SKM-1 treated with dmso at 0.1 percent for 144 hours (cell line): ENCODE measurements around the gene BCL2L11.

Experiments
- DNase-seq: peaks from one replicate; lab custom pipeline; 2025; ENCODE audit not compliant: unreplicated experiment; lab: John Stamatoyannopoulos, UW

The BCL2L11 gene

DNA sequence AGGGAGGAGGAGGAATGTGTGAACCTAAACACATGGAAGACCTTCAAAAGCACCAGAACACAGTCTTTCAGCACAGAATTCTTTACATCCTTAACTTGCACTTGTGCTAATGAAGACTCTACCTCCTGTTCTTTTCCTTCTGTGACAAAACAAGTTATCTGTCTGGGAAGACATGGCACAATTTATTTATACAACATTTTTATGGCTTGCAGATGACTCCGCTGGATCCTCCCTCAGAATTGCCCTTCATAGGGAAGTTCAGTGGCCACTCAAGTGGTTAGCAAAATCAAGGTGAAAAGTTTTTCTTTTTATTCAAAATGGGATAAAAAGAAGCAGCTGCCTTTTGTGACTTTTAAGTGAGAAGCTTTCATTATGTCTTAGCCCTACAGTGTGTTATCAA is 21.4 kb downstream of the BCL2L11 start:
- no peak for DNase-seq

DNA sequence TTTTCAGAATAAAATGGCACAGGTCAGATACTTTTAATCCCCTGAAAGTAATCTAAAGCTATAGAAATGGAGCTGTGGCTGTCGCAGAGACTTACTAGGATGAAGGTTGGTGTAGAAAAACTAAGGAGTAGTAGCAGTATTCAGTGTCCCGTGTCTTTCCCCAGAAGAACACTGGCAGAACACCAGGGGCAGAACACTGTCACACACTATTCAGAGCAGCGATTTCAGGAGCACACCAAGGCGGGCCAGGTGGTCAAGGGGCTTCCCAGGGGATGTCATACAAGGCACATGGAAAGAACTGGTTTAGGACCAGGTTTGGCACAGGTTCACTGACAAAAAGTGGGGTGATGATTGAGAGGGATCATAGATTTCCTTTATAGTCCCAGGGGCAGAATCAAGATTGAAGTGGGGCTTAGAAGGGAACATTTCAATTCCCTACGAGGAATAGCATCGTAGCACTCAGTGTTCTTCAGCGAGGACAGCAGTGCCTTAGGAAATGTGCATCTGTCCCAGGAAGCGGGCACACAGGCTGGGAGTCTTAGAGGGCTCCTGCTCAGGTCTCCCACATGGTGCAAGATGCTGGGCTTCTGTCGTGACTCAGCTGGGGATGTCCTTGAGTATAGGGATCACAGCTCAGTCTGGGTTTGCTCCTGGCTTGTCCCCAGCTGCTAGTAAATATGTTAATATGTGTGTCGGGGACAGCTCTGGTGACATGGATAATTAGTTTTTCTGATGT is 22.6 kb downstream of the BCL2L11 start:
- no peak for DNase-seq

DNA sequence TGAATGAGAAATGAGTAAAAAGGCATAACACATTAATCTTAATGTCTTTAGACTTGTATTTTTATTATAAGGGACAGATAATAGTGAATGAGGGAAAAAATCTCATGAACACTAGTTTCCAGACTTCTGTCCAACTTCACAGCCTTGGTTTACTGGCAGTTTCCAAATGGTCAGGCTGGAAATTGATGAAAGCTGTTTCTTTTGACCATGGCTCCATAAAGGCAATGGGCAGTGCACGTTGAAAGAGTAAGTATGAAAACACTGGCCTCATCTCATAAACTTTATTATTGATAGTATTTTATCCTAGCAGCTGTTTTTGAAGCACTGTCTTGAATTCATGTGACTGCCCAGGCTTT is 23.1 kb downstream of the BCL2L11 start:
- no peak for DNase-seq

DNA sequence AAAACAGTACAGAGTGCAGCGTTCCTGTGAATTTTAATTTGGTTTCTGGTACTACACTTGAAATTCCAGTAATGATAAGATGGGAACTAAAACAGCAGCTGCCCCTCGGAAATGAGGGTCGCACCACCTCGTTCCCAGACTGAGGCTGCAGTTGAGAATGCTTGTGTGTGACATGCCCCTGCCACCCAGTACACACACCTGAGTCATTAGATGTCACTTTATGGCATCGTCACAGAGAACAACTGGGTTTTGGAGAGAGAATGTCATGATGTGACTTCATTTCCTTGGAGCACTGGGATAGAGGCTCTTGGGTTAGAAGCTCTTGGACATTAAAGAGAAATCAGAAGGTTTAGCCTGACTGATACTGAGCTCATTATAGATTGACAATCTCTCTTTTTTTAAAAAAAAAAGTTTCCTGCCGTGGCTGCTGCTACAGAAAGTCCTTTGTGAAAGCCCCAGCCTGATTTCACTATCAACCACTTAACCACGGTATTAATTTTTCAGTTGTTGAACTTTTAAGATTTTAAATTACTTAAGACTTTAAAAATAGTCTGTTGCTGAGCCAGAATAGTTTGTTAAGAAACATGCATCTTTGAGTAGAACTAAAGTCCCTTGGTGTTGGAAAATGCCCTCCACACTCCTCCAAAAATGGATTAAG is 24.5 kb downstream of the BCL2L11 start:
- DNase-seq = no peak

DNA sequence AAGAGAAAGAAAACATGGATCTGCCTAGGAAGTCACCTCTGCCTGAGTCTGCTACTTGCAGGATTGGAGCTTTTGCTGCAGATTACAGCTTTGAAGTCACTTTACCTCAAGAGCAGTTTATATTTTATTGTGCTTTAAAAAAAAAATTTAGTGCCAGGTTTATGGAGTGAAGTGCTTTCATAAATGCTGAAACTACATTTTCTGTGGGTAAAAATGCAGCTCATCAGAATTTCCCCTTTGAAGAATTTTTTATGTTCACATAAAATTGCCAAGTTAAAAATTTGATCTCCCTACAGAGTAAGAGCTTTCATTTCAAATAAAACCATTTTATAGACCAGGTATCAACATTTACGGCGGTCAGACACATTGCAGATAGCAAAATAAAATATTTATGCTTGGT is 25.2 kb downstream of the BCL2L11 start:
- DNase-seq = no peak

DNA sequence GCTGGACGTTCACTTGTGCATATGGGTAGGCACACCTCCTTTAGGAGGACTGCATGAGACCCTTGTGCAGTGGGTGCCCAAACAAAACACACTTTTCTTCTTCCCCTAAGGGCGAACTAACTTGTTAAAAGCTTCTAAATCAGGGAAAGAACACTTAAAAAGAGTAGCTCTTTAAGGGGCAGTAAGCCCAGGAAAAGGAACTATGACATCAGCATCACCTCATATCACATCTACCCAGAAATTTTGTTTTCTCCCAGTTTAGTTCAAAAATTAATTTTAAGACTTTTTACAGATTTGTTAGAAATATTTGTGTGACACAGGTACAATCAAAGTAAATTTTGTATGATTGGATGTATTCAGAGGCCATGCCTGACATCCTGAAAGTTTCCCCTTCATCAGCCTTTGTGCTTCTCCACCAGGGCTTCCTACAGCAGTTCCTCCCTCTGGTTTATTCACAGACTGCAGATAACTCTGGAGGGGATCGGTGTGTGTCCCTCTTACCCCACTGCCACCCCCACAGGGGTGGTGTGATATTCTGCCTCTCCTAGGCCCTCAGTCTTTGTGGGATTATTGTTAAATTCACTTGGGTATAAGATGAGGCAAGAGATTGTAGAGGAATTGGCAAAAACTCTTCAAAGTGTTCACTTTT is 27.6 kb downstream of the BCL2L11 start:
- DNase-seq = no peak

DNA sequence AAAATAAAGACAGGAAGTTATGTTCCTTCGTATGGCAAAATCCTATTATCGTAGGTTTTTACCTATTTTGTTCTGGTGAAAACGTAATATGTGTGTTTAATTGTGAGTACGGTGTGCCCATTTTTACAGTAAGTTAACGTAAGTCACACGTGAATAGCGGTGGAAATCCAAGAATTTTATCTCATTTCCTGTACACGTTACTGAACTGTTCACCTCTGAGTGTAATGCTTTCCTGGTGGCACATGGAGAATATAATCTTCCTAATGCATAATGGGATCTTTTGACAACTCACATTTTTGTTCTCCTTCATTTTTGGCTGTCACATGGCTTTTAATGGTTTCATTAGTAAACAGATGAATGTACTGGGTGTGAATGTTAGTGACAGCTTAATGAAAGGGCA is 28.2 kb downstream of the BCL2L11 start:
- DNase-seq = no peak

DNA sequence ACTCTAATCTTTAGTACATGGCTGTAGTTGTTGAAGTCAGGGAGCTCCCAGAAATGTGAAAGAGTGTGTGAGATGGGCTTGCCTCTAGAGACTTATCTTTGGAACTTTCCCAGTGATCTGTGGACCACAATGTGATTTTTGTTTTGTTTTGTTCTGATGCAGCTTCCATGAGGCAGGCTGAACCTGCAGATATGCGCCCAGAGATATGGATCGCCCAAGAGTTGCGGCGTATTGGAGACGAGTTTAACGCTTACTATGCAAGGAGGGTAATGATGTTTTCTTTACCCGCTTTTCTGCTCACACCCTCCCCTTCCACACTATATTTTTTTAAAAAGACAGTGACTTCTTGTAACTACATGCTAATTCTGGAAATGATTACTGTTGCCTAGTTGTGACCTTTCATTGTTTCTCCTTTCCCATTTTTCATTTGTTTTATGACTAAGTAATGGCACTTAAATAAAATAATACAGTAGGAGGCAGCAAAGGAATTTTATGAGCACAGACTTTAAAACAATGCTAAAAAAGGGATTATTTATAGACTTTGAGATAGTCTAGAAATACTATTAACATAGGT is 29.3 kb downstream of the BCL2L11 start:
- no peak for DNase-seq

DNA sequence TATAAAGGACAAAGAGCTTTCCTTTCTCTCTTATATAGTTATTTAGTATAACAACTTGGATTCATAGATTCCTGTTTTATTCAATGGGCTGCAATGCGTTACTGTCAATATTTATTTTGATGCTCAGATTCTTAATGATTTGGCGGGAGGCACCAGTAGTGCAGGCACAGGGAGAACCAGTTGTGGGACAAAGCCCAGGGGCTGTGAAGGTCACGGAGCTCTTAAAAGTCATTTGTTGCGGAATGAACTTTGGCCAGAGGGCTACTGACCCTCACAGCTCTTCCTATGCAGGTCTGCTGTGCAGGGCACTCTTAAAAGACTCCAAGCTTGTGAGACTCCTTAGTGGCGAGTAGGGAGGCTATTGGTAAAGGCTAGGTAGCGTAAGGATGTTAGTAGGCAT is 34.0 kb downstream of the BCL2L11 start:
- no peak for DNase-seq

DNA sequence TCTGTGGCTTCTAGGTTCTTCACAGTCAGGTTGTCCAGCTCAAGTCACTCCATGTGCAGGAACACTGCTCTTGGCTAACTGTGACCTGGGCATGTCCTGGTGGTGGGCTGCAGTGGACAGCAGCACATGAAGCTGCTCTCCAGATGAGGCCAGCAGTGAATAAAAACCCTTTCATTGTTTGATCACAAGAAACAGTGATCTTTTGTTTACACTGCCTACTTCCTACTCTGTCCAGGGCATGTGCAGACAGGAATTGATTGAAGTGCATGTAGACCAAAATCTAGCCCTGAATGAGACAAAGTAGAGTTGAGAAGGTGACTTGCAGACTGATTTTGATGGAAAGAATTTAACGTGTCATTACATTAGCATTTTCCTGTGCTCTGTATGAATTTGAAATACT is 34.9 kb downstream of the BCL2L11 start:
- no peak for DNase-seq

DNA sequence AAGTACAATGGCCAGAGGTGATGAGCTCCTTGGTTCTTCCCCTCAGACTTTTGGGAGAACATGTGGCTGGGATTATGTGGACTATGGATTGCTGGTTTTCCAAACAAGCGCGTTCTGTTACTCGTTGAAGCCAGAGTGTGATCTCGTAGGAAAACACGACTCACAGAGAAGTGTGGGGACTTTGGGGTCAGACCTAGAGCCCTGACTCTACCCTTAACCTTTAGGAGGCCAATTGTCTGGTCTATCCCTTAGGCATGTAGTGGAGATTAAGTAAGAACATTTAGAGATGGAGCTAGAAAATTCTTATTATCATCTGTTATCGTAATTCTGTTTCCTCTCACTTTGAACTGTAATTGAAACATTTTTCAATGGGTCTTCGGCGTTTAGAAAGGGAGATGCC is 35.8 kb downstream of the BCL2L11 start:
- DNase-seq = no peak

DNA sequence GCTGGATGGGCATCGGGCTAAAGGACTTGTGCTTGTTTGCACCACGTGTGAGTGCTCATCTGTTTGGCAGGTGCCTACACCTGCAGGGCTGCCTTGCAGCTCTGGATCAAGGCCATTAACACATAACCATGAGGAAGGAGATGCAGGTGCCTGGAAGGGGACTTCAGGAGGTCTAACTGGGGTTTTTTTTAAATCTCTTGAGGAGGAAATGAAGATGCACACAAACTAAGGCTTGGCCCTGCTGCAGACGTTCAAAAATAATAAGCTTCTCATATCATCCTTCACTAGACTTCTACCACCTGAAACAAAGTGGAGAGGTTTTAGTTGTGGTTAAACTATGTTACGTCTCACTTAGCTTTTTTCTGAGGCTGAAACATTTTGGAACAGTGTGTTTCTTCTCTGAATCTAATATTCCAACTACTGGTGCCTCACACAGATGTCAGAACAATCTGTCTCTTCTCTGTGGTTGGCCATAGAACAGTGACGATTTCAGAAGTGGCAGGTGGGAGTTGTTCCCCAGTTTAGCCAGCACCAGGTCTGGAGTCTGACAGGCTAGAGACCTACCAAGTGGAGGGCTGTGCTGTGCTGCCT is 36.5 kb downstream of the BCL2L11 start:
- DNase-seq = no peak

DNA sequence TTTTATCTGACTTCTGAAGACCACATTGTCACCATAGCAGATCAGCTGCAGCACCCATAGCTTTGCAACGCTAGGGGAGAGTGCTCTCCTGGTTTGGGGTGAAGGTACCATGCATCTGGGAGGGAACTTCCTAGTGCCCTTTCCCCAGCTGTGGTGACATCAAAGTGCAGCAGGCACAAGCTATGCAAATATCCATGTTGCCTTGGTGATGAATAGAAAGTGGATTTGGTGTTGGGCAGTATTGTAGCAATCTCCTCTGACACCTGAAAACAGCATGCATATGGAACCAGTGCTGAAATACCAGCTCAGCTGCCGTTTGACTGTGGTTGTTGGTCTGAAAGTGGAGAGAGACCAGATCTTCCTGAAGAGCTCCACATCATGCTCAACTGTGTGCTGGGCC is 37.1 kb downstream of the BCL2L11 start:
- no peak for DNase-seq

DNA sequence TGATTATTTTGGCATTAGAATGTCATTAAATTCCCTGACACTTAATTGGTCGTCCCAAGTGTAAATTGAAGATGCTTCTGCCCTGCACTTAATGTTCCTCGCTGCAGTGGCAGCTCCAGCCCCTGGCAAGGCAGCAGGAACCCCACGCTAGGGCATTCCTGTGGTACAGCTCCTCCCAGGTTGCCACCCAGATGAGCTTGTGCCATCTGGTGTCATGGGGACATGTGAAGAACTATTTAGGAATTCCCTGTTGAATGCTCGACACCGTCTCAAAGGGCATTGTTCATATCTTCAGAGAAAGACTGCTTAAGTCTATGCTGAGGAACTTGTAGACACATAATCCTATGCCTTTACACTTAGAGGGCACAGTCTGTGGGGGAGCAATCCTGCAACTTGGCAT is 38.9 kb downstream of the BCL2L11 start:
- DNase-seq = no peak

DNA sequence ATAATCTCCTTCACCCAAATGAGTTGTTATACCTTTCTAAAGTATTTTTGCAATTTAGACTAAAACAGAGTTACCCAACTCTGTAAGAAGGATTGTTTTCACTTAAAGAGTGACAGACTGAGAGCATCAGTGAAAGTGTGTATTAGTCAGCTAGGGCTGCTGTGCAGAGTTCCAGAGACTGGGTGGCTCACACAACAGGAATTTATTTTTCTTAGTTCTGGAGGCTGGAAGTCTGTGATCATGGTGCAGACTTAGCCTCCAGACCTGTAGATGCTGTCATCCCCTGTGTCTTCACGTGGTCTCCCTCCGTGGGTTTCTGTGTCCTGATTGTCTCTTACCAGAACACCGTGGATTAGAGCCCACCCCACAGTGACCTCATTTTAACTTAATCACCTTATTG is 40.0 kb downstream of the BCL2L11 start:
- no peak for DNase-seq

DNA sequence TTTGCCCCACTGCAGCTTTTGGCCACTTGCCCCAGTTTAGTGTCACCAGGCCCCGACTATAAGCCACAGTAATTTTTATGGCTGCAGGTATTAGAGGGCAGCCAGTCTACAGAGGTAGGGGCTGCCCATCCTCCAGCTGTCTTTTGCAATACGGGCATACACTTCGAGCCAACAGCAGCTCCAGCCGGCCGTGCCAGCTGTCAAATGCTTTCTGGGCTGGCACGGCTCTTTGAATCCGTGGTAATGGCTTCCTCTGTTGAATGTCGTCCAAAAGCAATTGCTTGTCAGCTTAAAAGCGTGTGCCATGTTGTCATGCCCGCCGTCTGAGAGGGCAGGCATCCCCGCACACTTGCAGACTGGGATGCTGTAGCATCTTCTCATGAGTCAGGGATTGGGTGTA is 41.3 kb downstream of the BCL2L11 start:
- DNase-seq = no peak

DNA sequence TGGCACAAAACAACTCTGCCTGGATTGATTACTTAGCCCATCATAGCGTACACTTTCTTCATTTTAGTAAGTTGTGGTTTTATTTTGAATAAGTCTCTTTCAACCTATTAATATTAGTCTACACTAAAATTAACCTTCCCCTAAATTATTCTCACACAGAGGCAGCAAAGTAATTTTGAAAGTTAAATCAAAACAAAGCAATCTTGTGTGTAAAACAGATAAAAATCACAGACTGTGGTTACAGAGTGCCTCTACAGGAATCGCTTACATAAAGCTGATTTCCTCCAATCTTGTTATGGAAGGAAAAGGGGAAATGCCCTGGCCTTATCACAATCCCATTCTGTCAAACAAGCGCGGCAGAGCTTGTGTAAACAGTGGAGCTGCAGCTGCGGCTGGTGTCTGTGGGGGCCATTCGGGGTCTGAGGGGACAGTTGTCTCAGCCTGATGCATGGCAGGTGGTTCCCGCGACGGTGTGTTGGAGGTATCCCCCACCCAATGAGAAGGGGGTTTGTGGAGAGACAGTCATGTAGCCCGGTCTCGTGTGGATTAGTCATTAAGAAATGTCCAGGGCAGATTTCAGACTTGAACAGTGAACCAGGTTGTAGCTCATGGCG is 42.1 kb downstream of the BCL2L11 start:
- DNase-seq = no peak

DNA sequence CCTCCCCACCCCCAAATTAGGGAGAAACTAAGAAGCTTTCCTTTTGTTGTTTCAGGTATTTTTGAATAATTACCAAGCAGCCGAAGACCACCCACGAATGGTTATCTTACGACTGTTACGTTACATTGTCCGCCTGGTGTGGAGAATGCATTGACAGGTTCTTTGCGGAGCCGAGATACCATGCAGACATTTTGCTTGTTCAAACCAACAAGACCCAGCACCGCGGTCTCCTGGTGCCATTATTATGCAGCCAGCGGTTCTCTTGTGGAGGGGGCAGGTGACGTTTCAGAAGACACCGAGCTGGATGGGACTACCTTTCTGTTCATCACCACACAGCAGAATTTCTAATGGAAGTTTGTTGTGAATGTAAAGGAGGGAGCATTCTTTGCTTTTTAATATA is 43.4 kb downstream of the BCL2L11 start:
- DNase-seq = no peak

DNA sequence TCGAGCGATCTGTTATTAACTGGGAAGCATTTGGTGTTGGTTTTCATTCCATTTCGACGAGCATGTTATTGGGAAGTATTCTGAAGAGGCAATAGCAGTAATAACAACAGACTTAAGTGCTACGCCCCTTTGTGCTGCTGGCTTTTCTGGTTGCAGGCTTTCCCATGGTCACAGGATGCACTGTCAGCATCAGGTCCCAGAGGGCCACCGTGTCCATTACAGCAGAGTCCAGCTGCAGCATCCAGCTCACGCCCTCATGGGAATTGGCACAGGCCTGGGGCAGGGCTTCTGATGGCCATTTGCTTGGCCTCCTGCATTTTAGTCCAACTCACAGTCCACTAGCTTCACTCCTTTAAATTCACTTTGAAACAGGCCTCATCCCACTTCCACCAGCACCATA is 44.4 kb downstream of the BCL2L11 start:
- DNase-seq = no peak

DNA sequence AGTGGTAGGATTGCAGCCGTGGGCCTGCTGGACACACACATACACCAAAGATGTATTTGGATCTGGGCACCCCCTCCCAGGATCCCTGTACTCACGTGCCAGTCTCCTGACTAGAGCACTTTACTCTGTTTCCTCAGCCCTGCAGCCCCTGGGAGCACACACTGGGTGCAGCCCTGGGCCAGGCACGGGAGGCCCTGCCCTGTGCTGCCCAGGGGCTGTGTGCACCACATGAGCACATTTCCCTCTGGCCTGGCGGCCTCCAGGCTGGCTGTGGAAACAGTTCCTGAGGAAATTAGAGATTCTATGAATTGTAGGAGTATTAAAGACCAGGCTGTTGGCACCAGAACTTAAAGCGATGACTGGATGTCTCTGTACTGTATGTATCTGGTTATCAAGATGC is 45.4 kb downstream of the BCL2L11 start:
- no peak for DNase-seq

DNA sequence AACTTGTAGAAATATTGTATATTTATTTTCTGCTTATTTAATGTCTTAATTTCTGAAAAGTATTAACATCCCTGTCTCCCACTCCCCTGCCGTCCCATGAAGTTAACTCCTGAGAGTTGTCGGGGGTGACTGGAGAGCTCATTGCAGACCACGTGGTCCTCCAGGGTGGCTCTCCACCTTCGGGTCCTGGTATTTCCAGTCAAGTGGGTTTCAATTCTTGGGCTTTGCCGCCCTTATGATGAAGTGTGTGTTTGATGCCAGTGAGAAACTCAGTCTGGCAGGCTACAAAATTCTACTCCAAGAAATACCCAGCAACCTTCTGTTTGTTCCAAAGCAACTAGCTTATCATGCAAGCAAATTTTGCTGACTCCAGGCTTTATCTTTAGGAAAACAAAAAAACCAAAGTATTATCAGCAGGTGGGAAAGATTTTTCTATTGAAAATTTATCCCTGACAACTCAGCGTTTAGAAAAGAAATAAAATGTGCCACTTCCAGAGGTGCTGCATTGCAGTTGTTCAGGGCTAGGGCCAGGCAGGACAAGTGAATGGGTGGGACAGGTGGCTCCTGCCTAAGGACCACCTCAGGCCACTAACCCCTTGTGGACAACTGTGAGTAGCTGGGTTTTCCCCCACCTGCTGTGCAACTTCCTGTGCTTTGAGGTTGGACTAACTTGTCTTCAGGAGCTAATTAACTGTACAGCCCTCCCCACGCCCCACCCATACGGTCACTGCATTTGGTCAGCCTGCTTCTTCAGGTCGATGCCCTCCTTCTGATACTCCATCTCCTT is 46.6 kb downstream of the BCL2L11 start:
- DNase-seq = no peak
